HG02885 (cell line): ENCODE data around the gene USP4.
"Not testable (repeated sequence)": the region's sequence is repeated elsewhere in the genome, so short reads cannot be mapped to it uniquely, and the experiment has no call there.

ENCODE experiments used
- ATAC-seq: cut with Tn5 transposase; IDR thresholded peaks from one replicate; pipeline ENCODE4 v1.9.1; 2021; ENCODE audit warnings: mild to moderate bottlenecking; ENCODE audit not compliant: unreplicated experiment, poor library complexity

USP4 gene

DNA sequence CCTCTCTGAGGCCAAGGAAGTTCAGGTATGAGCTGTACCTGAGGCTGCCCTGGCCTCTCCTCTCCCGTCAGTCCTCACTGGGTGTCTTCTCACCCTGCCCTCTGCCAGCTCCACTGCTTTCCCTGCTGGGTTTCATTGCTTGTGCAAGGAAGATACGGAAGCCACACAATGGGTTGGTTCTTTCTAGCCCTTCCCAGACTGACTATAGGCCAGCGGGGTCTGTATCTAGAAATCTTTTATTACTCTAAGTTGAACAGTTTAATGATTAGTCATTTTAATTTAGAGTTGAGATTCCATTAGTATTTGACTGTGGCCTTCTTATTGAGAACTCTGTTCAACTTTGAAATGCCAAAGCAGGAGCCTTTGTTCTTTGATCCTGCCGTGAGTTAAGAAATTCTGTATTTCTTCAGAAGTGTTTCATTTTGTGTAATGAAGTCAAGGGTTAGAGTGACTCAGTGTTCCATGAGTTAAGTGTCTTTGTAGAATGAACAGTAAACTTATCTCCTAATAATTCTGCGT lies 79.0 kb downstream of the USP4 start:
- no peak for ATAC-seq

DNA sequence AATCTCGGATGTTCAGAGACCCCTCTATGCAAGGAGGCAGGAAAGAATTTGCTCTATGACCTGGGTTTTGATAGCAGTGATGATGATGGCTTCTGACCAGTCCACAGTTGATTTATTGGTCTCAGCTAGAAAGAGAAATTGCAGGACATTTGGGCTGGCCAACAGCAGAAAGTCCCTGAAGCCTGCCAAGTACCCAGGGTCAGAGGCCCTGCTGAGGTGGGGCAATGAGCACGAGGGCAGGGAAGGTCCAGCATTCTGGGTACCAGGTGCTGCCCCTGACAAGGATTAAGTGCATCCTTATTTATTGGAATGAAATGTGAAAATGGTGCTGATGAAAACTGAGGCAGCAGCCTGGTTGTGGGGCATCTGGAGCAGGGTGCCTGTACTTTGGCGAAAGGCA lies 82.7 kb downstream of the USP4 start:
- no peak for ATAC-seq

DNA sequence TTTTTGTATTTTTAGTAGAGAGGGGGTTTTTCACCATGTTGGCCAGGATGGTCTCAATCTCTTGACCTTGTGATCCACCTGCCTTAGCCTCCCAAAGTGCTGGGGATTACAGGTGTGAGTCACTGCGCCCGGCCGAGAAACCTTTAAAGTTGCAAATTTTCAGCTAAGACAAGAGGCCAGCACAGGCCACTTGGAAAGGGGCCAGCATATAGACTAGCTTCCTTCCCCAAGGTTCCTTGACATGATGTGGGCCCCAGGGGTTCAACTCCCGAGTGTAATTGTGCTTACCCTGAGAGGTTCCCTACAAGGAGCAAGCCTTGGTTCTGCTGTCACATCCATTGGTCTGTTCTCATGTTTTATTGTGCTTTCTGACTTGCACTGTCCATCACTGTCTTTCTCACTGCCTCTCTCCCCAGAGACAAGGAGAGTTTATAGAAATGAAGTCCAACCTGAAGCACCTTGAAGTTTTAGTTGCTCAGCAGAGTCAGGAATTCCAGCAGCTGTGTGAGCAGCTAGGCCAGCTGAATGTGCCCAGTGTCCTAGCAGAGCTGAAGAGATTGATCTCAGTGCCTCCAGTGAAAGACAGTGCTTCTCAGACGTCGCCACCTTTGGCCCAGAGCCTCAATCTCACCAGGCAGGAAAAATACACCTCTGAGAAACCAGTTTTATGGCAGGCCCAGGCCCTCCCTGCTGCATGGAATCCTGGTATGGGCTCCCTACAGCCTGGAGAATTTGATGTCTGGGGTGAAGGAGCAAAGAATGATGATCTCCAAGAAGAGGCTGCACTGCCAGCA lies 83.9 kb downstream of the USP4 start:
- ATAC-seq, result no peak

- no peak for ATAC-seq
Measured at GRCh38 chr3:49255112-49255511, 84.7 kb downstream of the USP4 start.

GRCh38 chr3:49253512-49253911 lies 86.3 kb downstream of the USP4 start:
- ATAC-seq, result no peak

DNA sequence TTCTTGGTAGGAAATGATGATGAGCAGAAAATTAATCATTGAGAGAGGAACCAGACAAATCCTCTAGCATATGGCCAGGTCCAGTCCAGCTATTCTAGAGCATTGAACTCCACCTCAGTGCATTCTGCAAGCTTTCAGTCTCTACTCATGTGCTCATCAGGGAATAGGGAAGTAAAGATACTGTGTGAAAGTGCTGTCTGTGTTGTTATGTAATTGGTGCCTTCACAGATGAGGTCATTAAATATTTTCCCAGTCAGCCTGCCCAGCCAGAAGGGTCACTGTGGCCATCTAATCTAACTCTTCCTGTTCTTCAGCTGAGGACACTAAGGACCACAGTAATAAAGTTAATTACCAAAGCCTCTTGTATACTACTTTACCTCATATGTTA lies 91.0 kb downstream of the USP4 start:
- ATAC-seq, result no peak

DNA sequence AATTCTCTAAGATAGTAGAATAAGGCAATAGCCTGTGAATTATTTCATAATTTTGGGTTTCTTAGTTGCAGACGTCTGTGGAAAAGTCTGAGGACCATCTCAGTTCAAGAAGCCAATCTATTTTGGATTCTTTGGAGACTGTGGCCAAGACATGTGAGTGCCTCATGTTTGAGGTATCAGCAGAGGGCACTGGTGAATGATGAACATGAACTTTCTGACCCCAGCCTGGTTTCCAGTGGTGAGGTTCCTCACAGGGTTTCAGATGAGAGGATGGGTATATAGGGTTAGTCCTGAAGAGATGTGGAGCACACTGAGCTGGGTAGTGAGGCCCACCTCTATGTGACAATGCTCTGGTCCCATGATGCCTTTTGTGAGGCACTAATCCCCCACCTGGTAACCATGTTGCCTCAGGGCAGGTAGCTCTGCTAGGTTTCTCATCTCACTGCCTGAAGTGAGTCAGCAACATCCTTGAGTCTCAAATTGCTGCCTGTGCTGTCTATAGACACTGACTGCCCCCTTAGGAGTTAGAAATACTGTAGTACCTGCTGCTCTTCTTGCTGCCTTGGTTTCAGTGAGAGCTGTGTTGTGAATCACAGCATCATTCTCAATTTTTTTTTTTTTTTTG lies 95.2 kb downstream of the USP4 start:
- ATAC-seq, result no peak

DNA sequence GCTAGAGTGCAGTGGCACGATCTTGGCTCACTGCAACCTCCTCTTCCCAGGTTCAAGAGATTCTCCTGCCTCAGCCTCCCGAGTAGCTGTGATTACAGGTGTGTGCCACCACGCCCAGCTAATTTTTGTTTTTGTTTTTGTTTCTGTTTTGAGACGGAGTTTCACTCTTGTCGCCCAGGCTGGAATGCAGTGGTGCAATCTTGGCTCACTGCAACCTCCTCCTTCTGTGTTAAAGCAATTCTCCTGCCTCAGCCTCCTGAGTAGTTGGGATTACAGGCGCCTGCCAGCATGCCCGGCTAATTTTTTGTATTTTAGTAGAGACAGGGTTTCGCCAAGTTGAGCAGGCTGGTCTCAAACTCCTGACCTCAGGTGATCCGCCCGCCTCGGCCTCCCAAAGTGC lies 99.8 kb downstream of the USP4 start:
- ATAC-seq, result not testable (repeated sequence)

DNA sequence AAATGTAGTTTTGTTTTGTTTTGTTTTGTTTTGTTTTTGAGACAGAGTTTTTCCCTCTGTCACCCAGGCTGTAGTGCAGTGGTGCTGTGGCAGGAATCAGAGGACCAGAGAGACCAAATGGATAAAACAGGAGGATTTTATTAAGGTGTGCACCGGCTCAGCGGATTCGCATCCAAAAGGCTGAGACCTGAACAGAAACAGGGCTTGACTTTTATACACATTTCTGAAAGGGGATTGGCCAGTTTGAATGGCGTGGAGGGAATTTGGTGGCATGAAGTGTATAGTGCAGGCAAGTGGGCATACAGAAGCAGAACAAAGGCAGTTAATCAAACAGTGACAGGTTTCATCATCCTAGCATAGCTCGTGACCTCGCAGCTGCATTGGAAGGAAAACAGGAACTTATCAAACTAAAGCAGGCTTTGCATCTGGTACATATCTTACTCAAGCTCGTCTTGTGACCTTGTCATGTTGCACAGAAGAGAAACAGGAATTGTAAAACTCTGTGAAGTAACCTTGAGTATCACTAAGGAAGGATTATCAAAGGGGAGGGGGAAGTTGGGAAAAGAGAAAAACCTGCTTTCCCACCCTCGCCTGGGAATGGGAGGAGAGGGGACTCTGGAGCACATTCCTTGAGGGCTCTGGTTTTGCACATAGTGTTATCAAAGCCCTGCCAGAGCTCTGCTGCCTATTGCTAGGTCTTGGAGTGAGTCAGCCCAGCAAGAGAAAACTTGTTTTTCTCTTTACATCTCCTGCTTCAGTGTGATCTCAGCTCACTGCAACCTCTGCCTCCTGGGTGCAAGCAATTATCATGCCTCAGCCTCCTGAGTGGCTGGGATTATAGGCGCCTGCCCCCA lies 101.4 kb downstream of the USP4 start:
- no peak for ATAC-seq

DNA sequence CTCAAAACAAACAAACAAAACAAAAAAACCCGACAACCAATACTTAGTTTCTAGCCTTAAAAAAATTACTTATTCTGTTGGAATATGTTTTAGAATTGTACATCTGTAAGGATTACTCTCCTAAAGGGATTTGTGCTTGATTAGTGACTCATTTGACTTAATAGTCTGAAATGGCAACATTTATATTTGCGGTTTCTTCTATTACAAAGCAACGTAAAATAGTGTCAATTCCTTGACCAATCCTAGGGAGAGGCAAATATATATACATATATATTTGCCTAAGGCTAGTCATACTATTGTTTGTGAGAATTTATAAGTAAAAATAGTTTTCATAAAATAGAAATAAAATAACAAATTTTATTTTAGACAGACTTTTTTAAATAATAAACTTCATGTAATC lies 102.5 kb downstream of the USP4 start:
- no peak for ATAC-seq

GRCh38 chr3:49236226-49236625 lies 103.6 kb downstream of the USP4 start:
- ATAC-seq, result no peak

GRCh38 chr3:49228817-49229216 lies 111.0 kb downstream of the USP4 start:
- not testable (repeated sequence) for ATAC-seq
